Measurements from ENCODE around the gene RIPK3.
A peak's percentile ranks its signal among the peaks of the same experiment; 100 is the strongest.

RIPK3 gene

DNA sequence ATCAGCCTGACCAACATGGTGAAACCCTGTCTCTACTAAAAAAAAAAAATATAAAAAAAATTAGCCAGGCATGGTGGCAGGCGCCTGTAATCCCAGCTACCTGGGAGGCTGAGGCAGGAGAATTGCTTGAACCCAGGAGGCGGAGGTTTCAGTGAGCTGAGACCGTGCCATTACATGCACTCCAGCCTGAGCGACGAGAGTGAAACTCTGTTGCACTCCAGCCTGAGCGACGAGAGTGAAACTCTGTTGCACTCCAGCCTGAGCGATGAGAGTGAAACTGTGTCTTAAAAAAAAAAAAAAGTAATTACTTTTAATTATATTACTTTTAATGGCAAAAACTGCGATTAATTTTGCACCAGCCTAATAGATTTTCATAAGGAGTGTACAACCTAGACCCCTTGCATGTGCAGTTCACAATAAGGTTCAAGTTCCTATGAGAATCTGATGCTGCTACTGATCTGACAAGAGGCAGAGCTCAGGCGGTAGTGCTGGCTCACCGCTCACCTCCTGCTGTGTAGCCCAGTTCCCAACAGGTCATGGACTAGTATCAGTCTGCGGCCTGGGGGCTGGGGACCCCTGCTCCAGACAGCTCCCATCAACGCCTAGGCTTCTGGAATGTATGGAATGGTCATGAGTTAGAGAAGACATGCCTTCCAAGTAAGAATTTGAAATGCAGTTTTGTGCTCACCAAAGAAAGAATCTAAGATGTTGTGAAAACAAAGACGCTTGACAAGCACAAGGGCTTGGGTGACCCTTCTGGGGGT, 18.4 kb downstream of the RIPK3 start:
- no peak for DNase-seq (ENCODE audit: low spot score)

DNA sequence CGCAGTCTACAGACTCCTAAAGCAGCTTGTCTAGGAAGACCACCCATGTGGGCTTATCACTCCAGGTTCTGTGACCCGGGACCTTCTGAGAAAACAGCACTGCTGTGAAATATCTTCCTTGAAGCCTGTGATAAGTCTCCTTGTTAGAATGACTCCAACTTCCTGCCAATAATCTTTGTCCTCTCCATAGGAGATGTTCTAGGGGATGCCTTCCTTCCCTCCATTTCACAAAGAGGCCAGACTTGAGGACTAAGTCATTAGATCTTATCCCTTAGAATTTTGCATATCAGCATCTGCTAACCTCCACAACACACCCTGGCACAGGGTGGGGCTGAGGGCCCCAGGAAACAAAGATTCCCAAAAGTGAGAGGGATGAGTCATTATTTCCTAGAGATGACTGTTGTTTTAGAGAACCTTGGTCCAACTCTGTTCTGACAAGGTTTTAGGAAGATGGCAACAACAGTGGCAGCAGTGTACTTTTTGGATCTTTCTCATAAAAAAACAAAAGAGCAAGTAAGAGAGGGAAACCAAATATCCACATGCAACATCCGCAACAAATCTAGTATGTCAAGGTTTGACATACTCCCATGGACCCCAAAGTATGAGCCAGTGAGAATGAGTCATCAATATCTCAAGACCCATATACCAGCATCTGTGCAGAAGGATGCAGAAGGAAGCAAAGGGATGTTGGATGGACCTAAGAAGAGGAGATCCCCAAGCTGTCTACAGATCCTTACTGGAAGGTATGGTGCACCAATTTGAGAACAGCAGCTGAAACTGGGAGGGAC, 22.5 kb downstream of the RIPK3 start:
- DNase-seq (ENCODE audit: low spot score): no peak

- DNase-seq (ENCODE audit: low spot score): no peak
Observed at GRCh38 chr14:24316597-24316950, 23.2 kb downstream of the RIPK3 start.

DNA sequence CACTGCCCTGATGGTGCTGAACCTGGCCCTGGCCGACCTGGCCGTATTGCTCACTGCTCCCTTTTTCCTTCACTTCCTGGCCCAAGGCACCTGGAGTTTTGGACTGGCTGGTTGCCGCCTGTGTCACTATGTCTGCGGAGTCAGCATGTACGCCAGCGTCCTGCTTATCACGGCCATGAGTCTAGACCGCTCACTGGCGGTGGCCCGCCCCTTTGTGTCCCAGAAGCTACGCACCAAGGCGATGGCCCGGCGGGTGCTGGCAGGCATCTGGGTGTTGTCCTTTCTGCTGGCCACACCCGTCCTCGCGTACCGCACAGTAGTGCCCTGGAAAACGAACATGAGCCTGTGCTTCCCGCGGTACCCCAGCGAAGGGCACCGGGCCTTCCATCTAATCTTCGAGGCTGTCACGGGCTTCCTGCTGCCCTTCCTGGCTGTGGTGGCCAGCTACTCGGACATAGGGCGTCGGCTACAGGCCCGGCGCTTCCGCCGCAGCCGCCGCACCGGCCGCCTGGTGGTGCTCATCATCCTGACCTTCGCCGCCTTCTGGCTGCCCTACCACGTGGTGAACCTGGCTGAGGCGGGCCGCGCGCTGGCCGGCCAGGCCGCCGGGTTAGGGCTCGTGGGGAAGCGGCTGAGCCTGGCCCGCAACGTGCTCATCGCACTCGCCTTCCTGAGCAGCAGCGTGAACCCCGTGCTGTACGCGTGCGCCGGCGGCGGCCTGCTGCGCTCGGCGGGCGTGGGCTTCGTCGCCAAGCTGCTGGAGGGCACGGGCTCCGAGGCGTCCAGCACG, 23.8 kb downstream of the RIPK3 start:
- no peak for DNase-seq (ENCODE audit: low spot score)

DNA sequence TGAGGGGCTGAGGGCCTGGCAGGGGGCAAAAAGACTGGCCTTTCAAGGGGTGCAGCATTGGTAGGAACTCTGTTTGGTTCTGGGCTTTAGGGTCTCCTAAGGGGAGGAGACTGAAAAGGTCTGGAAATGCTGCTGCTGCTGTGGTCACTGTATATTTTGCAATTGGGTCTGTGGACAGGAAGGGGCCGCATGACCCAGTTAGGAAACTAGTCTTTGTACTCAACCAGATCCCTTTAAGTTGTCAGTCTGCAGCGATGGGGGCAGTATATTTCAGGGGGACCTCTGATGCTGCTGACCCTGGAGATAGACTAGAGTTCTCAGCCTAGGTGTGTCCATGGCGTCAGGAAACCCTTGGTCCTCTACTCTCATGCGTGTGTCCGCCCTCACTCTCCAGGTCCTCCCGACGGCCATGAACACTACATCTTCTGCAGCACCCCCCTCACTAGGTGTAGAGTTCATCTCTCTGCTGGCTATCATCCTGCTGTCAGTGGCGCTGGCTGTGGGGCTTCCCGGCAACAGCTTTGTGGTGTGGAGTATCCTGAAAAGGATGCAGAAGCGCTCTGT, 24.5 kb downstream of the RIPK3 start:
- no peak for DNase-seq (ENCODE audit: low spot score)

DNA sequence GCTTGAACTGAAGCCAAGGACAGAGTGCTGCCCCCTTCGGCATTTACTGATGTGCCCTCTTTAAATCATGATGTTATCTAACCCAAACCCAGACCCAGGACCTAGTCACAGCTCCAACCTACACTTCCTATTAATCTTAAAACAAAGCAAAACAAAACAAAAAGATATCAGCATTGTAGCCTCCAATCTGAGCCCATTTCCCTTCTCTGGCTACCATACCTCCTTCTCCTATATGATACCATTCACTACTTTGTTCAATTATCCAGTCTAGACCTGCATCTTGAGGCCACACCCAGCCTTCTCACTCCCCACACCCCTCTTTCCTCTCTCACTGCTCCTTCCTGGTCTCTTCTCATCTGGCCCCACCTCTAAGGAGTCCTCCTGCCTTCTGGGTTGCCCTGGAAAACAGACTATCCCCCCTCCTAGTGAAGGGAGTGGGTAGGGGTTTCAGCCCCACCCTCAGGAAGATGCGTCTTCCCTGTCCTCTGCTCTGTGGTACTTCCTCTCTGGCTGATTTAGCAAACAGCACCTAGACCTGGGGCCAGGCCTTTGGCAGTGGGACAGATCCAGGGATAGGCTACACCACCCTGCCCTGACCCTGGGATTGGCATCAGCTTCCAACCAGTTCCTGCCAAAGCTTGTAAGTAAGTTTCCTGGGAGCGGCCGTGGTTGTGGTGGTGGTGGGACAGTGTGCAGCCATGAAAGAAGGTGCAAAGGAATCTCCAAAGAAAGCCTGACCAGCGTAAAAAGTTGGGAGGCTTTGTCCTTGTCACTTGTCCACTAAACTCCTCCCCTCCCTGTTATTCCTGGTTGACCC, 25.2 kb downstream of the RIPK3 start:
- no peak for DNase-seq (ENCODE audit: low spot score)

DNA sequence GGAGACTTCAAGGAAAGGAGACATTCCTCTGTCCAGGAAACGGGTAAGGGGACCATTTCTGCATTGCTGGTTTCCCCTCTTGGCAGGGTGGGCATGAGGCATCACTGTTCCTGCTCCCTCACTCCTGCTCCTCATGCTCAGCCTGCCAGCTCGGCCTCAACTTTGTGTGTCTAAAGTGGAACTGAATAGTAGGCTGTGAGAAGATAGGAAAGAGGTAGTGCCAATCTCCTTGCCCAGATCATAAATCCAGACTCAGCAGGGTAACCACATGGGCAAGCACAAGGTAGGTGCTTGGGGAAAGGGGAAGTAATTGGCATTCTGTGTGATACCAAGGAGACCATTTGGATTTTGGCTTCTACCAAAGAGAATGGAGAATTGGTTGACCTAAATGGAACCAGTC, 25.9 kb downstream of the RIPK3 start:
- no peak for DNase-seq (ENCODE audit: low spot score)

GRCh38 chr14:24312736-24313507, 26.9 kb downstream of the RIPK3 start:
- no peak for DNase-seq (ENCODE audit: low spot score)

GRCh38 chr14:24311837-24312615, 27.8 kb downstream of the RIPK3 start:
- no peak for DNase-seq (ENCODE audit: low spot score)

DNA sequence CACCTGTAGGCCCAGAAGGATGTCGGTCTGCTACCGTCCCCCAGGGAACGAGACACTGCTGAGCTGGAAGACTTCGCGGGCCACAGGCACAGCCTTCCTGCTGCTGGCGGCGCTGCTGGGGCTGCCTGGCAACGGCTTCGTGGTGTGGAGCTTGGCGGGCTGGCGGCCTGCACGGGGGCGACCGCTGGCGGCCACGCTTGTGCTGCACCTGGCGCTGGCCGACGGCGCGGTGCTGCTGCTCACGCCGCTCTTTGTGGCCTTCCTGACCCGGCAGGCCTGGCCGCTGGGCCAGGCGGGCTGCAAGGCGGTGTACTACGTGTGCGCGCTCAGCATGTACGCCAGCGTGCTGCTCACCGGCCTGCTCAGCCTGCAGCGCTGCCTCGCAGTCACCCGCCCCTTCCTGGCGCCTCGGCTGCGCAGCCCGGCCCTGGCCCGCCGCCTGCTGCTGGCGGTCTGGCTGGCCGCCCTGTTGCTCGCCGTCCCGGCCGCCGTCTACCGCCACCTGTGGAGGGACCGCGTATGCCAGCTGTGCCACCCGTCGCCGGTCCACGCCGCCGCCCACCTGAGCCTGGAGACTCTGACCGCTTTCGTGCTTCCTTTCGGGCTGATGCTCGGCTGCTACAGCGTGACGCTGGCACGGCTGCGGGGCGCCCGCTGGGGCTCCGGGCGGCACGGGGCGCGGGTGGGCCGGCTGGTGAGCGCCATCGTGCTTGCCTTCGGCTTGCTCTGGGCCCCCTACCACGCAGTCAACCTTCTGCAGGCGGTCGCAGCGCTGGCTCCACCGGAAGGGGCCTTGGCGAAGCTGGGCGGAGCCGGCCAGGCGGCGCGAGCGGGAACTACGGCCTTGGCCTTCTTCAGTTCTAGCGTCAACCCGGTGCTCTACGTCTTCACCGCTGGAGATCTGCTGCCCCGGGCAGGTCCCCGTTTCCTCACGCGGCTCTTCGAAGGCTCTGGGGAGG, 28.9 kb downstream of the RIPK3 start, which contains the start of gene LTB4R:
TSS of gene LTB4R (plus strand) at position 857 of the 959 bp plus-strand sequence. CDS start 4,150 bp downstream, outside the sequence.
- peak; percentile 82 for DNase-seq (ENCODE audit: low spot score)

DNA sequence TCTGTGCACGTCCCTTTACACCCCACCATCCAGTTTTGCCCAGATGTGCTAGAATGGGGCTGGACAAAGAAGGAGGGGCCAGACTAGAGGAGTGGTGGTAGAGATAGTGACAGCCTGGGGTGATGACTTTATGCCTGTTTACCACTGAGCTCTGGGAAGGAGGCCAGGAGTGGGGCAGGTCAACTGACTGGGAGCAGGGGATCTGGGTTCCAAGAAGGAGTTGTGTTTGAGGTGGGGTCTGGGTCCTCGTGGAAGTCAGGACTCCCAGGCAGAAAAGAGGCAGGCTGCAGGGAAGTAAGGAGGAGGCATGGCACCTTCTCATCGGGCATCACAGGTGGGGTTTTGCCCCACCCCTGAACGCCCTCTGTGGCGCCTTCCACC, 29.5 kb downstream of the RIPK3 start:
- no peak for DNase-seq (ENCODE audit: low spot score)

GRCh38 chr14:24309538-24310264, 30.1 kb downstream of the RIPK3 start, which contains the start of gene LTB4R2:
Gene LTB4R2, plus strand, starts transcription at chr14:24310140. Its CDS starts 525 bp downstream, at chr14:24310665.
- no peak for DNase-seq (ENCODE audit: low spot score)

DNA sequence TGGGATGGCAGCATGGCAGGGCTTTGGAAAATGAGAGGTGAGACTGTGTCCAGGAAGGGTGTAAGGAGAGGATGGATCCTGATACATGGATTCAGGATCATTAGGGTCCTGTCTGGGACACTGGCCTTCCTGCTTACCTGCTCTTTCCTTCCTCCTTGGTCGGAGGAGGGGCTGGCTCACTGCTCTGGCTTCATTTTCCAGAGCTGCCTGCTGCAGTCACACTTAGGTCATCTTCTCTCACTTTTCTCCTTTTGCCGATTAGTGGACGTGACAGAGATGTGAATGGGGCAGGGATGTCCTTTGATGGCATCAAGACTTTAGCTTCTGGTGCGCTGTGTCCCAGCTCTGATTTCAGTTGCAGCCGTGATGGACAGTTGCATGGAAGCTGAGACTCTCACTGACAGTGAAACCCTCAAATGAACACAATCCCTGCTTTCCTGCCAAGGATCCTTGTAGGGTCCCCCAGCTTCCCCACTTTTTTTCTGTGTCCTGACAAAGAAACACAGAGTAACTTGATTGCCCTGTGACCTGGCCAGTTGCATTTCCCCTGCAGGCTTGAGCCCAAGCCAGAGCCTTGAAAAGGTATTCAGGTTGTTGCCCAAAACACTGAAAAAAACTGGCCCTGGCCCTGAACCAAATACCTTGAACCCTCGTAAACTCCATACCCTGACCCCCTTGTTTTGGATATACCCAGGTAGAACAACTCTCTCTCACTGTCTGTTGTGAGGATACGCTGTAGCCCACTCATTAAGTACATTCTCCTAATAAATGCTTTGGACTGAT, 31.3 kb downstream of the RIPK3 start:
- DNase-seq (ENCODE audit: low spot score): no peak

DNA sequence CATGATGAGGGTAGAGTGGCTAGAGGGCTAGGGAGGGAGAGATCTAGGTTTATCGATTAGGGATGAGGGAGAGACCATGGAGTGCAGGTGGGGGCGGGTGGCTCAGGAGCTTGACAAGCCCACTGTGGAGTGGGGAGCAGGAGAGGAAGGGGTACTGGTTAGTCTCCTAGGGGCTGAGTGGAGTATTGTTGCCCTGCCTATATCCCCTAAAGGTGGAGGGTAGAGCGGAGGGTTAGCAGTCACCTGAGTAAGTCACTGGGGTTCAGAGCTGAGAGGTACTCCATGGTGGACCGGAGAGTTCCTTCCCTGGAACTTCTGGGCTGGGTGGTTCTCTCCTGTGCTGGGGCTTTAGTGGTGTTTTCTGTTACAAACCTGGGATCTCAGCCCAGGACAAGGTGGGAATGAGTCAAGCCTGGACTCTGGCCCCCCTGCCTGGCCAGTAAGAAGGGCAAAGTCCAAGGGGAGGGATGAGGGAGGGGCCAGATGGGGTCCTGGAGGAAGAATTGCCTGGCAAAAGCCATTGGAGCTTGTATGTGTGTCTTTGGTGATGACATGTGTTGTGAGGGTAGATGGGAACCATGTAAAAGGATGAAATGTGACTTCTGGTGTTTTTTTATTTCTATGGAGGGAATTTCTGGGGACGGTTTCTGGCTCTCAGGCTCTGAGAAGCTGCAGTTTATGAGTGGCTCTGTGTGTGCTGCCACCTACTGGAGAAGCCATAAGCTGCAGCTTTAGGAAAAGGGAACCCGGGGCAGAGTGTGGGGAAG, 32.0 kb downstream of the RIPK3 start, which contains the start of gene CIDEB:
TSS of gene CIDEB (minus strand) at position 403 of the 767 bp plus-strand sequence. CDS start at position 284, 119 bp downstream.
- DNase-seq (ENCODE audit: low spot score): no peak

DNA sequence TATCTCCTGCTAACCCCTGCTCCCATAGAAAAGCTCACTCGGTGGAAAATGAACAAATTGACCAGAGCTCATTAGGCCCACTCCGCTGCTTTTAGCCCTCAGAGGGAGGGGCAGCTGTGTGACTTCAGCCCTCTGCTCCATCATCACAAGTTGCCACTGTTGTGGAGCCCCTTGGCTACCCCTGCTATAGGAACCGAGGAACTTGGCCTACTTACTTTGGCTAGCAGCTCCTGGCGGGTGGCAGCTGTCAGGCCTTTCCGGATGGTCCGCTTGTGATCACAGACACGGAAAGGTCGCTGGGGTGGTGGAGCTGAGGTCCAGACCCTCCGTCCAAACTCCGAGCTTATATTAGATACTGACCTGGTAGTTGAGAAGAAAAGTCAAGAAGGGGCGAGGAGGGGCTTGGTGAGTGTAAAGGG, 32.6 kb downstream of the RIPK3 start:
- DNase-seq (ENCODE audit: low spot score): no peak

DNA sequence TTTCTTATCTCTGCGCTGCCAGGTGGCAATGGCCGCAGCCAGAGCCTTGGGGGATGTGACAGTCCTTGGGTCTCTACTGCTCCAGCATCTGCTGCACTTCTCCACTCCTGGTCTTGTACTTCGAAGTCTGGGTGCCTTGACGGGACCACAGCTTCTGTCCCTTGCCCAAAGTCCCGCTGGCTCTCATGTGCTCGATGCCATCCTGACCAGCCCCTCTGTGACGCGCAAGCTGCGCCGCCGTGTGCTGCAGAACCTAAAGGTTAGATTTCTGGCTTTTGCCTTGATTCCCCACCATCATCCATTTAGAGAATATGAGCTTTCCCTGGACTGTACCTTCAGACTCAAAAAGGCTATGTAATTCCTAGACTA, 35.8 kb downstream of the RIPK3 start:
- no peak for DNase-seq (ENCODE audit: low spot score)
